ENCODE measurements around the gene KCNK6.
"Not testable (repeated sequence)": the region's sequence is repeated elsewhere in the genome, so short reads cannot be mapped to it uniquely, and the experiment has no call there.

Gene KCNK6

GRCh38 chr19:38326591-38326990, 6.9 kb downstream of the KCNK6 start:
- DNase-seq, result no peak

GRCh38 chr19:38329651-38330050, 10.0 kb downstream of the KCNK6 start:
- DNase-seq, result no peak

DNA sequence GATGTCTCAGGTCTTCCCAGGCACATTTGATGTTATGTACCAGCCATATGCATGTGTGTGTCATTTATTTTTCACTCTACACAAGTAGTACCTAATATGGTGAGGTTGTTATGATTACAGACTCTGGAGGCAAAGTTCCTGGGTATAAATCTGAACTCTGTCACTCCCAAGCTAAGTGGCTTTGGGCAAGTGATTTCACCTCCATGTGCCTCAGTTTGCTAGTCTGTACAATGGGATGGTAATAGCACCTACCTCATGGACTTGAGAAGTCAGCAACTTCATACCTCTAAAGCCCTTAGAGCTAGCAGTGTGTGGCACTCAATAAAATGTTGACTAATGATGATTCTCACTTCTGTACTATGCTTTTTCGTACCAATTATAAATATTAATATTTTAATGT, 12.1 kb downstream of the KCNK6 start:
- DNase-seq, result no peak

- no peak for DNase-seq
Measured at GRCh38 chr19:38333245-38333644, 13.6 kb downstream of the KCNK6 start.

- DNase-seq, result peak; percentile 97
Measured at GRCh38 chr19:38335949-38336637, 16.4 kb downstream of the KCNK6 start.

DNA sequence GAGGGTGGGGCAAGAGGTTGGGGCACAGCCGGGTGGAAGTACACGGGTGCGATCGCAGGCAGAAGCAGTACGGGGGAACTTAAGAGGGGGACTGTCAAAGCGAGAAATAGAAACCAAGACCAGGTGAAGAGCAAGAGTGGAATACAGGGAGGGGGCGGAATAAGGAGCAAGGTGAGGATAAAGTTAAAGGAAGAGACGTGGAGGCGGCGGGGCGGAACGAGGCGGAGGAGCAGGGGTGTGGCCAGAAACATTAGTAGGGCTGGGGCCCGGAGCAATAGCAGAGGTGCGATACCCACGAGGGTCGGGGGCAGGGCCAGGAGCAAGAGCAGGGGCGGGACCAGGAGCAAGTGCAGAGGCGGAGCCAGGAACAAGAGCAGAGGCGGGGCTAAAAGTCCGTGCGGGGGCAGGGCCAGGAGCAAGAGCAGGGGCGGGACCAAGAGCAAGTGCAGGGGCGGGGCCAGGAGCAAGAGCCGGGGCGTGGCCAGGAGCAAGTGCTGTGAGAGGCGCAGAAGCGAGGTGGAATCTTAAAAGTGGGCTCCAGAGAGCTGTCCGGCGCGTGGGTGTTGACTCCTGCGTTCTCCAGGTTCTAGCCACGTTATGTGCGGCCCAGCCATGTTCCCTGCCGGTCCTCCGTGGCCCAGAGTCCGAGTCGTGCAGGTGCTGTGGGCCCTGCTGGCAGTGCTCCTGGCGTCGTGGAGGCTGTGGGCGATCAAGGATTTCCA, 17.2 kb downstream of the KCNK6 start:
- DNase-seq, result peak; percentile 95

DNA sequence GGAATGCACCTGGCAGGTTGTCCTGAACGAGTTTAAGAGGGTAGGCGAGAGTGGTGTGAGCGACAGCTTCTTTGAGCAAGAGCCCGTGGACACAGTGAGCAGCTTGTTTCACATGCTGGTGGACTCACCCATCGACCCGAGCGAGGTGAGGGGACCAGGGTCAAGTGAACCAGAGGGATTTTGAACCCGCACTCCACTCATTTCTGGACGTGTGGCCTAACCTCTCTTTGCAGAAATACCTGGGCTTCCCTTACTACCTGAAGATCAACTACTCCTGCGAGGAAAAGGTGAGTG, 17.7 kb downstream of the KCNK6 start:
- DNase-seq, result no peak

GRCh38 chr19:38339011-38339410, 19.4 kb downstream of the KCNK6 start:
- DNase-seq, result not testable (repeated sequence)

- DNase-seq, result no peak
Measured at GRCh38 chr19:38340927-38341326, 21.3 kb downstream of the KCNK6 start.

GRCh38 chr19:38346837-38347236, 27.2 kb downstream of the KCNK6 start:
- no peak for DNase-seq

- DNase-seq, result no peak
Measured at GRCh38 chr19:38350883-38351282, 31.2 kb downstream of the KCNK6 start.

DNA sequence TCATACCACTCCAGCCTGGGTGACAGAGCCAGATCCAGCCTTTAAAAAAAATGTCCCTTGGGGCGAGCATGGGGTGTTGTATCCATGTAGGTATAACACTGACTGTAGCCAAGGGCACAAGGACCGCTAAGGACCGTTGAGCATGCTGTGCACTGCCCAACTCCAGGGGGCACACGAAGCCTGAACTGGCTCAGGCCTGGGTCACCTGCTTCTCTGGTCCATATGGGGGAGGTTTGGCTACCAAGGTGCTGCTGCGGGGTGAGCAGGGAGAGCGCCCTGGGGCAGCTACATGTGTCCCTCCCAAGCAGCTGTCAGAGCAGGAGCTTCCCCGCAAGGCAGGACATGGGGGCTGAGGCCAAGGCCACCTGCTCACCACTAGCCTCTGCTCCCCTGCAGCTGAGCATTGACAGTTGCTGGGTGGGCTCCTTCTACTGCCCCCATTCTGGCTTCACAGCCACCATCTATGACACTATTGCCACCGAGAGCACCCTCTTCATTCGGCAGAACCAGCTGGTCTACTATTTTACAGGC, 32.3 kb downstream of the KCNK6 start:
- DNase-seq, result no peak

DNA sequence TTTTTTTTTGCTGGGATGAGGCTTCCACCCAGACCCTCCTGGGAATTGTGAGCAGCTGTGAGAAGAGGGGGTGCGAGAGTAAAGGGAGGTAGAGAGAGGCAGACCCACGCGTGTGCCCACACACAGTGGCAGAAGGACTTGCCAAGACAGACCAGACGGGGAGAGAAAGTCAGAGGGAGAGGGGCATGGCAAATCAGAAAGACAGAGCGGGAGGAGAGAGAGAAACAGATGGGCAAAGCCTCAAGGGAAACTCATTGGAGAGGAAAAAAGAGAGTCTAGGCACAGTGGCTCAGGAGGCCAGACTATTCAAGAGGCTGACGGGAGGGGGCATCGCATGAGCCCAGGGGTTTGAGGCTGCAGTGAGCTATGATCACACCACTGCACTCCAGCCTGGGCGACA, 33.0 kb downstream of the KCNK6 start:
- DNase-seq, result no peak

- DNase-seq, result no peak
Measured at GRCh38 chr19:38355728-38356725, 36.4 kb downstream of the KCNK6 start.

GRCh38 chr19:38358071-38358470, 38.4 kb downstream of the KCNK6 start:
- DNase-seq, result no peak

DNA sequence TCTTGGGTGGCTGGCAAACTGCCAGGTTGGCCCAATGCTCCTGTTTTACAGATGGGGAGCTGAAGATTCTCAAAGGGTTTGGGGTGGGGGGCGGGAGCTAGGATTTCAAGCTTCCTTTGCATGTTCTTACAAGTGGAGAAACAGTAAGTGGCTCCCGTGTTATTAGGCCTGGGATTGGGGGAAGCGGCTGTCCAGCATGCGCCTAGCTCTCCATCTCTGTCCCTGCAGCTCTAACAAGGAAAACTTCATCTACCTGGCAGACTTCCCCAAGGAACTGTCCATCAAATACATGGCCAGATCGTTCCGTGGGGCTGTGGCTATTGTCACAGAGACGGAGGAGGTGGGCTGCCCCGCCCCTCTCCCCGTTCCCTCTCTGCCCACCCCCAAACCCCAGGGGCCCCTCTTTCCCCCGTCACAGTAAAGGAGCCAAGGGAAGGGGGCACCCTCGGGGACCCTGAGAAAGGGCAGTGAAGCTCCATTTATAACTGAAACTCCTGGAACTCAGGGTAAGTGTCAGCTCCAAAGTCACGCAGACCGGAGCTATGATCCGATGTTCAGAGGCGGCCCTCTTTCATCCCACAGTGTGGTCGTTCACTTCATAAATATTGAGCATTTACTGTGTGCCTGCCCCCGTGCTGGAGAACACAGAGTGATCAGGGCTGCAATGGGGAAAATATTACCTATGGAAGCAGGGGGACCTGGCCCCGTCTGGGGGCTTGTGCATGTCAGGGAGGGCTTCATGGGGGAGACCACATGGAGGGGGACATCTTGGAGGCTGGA, 39.8 kb downstream of the KCNK6 start:
- DNase-seq, result no peak

DNA sequence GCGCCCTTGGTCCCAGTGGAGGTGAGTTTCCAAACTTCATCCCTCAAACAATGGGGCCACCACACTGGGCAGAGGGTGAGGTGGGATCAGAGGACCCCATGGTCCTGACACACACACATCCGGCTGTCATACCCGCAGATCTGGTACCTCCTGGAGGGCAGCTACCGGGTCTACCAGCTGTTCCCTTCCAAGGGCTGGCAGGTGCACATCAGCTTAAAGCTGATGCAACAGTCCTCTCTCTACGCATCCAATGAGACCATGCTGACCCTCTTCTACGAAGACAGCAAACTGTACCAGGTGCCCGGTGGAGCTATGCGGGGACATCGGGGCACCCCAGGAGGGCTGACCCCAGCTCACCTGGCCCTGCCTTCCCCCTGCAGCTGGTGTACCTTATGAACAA, 40.7 kb downstream of the KCNK6 start:
- no peak for DNase-seq

DNA sequence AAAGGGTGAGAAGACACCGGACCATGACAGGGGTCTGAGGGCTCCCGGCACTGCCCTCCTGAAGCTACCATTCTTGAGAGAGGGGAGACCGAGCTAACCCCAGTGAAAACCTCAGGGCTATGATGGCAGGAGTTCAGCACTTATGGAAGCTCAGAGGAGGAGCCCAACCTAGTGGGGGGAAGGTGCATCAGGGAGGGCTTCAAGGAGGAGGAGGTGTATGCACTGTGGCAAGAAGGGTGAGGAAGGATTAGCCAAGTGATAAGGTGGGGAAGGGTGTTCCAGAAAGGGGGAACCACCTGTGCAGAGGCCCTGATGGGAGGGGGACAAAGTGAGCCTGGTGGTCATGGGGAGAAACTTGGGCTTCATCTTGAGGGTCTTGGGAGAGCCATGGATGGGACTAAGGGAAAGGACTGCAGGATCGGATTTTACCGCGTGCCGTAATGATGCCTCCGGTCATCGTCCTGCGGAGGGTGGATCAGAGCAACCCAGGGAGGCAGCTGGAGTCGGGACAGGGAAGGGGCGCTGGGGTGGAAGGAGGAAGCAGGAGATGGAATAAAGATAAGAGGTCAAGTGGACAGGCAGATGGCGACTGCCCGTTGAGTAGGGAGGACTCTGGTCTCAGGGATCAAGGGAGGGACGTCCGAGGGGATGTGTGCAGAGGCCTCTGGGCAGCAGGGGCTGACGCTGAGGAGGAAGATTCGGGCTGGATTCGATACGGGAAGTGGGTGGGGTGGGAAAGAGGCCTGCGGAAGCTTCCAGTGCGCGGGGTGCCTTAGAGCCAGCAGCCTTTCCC, 41.4 kb downstream of the KCNK6 start:
- no peak for DNase-seq

GRCh38 chr19:38361633-38362075, 42.0 kb downstream of the KCNK6 start:
- DNase-seq, result peak; percentile 88

GRCh38 chr19:38362076-38362945, 42.7 kb downstream of the KCNK6 start:
- DNase-seq, result peak; percentile 70

All from femur (tissue), 1 donor.